AG09319 (cell line): Measurements from ENCODE around the gene TMEM205.
"Not testable (repeated sequence)": the region's sequence is repeated elsewhere in the genome, so short reads cannot be mapped to it uniquely, and the experiment has no call there.

ENCODE experiments used
- DNase-seq: peaks from one replicate; pipeline ENCODE4 v3.0.0-alpha.2; 2010; ENCODE audit warnings: low read depth; ENCODE audit errors: extremely low read depth
- CTCF ChIP-seq: IDR thresholded peaks from 2 replicates; pipeline ENCODE4 v1.5.1; 2011; ENCODE audit warnings: low read depth, mild to moderate bottlenecking, inconsistent platforms, low read length, moderate library complexity

The TMEM205 gene

DNA sequence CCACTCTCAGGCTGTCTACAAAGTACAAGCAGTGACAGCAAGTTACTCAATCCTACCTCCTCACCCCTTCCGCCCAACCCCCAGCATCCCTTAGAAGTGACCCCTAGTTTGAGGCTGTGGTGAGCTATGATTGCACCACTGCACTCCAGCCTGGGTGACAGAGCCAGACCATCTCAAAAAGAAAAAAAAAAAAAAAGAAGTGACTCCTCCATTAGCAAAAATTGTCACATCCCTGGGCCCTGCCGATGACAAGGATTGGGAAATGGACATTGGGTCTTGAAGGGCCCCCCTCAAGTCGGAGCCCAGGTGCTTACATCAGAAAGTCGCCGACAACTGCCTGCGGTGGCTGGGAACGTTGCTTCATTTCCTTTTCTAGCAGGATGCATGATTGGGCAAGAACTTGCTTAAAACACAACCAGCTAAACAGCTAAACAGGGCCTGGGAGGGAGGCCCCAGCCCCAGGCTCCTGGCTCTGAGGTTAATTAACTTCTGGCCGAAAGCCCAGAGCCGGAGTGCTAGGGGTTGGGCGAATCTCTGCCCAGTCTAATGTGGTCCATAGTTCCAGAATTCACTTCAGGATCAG, 21.9 kb downstream of the TMEM205 start:
- no peak for TF ChIP-seq CTCF
- peak; percentile 94 for DNase-seq

DNA sequence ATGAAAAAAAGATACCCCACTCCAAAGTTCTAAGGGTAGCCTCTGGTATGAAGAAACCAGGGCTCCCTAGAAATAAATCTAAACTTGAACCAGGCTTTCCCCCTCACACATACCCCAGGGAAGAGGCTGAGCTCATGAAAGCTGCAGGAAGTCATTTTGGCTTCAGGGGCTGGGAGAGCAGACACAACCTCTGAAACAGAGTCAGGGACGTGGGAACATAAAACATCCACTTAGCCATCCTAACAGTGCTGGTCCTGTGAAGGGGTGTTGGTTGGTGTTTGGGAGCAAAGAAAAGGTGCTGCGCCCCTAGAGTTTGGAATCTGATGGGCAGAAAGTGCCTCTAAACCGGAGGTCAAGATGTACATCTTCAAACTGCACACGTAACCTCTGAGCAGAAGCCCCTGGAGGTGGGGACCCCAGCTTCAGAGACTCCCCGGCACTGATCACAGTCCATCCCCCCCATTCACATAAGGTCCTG, 22.4 kb downstream of the TMEM205 start:
- TF ChIP-seq CTCF, result no peak
- DNase-seq, result no peak

- DNase-seq, result no peak
These were observed 23.6 kb downstream of the TMEM205 start for GRCh38 chr19:11322269-11323024.

DNA sequence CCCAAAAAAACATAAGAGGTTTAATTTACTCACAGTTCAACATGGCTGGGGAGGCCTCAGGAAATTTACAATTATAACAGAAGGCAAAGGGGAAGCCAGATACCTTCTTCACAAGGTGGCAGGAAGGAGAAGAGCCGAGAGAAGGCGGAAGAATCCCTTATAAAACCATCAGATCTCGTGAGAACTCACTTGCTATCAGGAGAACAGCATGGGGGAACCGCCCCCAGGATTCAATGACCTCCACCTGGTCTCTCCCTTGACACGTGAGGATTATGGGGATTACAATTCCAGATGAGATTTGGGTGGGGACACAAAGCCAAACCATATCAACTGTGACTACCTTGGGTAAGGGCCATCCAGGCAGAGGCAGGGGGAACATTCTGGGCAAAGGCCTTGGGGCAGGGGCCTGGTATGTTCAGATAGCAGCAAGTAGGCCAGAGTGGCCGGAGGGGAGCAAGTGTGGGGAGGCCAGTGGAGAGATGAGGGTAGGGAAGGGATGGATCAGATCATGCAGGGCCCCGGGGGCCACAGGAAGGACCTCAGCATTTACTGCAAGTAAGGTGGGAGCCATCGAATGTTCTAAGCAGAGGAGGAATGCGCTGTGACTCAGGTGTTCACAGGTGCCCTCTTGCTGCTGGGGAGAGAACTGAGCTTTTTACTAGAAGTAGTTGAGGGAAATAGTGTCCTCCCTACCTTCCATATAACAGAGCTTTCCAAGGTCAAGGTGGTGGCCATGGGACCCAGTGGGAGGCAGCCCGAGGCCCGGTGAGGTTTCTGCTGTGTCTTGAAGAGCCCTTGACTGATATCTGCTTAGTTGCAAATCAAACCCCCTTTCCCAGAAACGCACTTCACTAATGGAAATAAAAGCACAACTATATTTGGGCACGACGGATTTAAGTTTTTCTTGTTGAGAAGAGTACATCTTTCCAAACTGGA, 24.6 kb downstream of the TMEM205 start:
- TF ChIP-seq CTCF, result no peak
- no peak for DNase-seq

More at GRCh38 chr19:11322269-11323024, 23.6 kb downstream of the TMEM205 start:
- no peak for TF ChIP-seq CTCF

- DNase-seq, result not testable (repeated sequence)
These were observed 25.6 kb downstream of the TMEM205 start for GRCh38 chr19:11320278-11320995.

DNA sequence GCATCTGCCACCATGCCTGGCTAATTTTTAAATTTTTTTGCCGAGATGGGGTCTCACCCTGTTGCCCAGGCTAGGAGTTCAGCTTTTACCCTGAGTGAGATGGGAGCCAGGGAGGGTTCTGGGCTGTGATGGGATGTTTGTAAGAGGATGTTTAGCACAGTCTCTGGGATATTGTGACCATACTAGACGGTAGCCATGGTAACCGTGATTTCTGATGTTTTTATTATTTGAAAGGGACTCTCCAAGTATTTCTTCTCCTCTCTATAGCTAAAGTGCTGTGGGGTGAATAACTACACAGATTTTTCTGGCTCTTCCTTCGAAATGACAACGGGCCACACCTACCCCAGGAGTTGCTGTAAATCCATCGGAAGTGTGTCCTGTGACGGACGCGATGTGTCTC, 39.7 kb downstream of the TMEM205 start:
- TF ChIP-seq CTCF, result no peak
- DNase-seq, result no peak

DNA sequence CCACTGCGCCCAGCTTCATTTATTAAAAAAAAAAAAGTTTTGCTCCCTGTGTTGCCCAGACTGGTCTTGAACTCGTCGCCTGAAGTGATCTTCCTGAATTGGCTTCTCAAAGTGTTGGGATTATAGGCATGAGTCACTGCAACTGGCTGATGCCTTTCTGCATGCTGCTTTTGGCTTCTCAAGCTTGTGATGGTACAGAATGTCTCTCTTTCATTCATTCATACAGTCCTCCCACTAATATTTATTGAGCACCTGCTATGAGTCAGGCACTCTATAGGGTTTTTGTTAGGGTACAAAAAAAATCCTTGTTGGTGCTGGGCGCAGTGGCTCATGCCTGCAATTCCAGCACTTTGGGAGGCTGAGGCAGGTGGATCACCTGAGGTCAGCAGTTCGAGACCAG, 41.1 kb downstream of the TMEM205 start:
- no peak for TF ChIP-seq CTCF
- DNase-seq, result no peak
